ENCODE measurements around the gene CELSR1. TPM values are rescaled to one million over a fixed set of nuclear protein-coding genes. Genes with fewer than 3 reads are reported as not detected.

Gene CELSR1
- total RNA-seq, 2 donors from 2014 or later = 24.4 to 34.1 TPM

- peaks cover 17% of the 10 kb centered on the region for H3K9me3 ChIP-seq (ENCODE audit: control insufficient read depth, low read length)
- no peak overlapping the region for H3K9ac ChIP-seq (ENCODE audit: extremely low read depth, low read length, poor library complexity, severe bottlenecking)
- DNase-seq = no peak
- 75 to 79% methylated on average over 6 to 8 of the region's 8 CpGs for WGBS, 2 experiments (ENCODE audit: insufficient coverage in 1 of 2, insufficient read length in 1 of 2)
- Mint-ChIP-seq H3K9me3 (peaks cover 14% of the 10 kb centered on the region), H3K4me3 (no peak overlapping the region), H3K27ac (no peak overlapping the region), H3K27me3 (ENCODE audit: insufficient read depth) (peaks cover 20% of the 10 kb centered on the region), H3K36me3 (ENCODE audit: low read depth) (no peaks in the 10 kb centered on the region), H3K4me1 (no peaks in the 10 kb centered on the region)
- no peaks in the 10 kb centered on the region for H3K36me3 ChIP-seq (ENCODE audit: control insufficient read depth, insufficient read depth, low read length)
- TF ChIP-seq, protein P1, sequence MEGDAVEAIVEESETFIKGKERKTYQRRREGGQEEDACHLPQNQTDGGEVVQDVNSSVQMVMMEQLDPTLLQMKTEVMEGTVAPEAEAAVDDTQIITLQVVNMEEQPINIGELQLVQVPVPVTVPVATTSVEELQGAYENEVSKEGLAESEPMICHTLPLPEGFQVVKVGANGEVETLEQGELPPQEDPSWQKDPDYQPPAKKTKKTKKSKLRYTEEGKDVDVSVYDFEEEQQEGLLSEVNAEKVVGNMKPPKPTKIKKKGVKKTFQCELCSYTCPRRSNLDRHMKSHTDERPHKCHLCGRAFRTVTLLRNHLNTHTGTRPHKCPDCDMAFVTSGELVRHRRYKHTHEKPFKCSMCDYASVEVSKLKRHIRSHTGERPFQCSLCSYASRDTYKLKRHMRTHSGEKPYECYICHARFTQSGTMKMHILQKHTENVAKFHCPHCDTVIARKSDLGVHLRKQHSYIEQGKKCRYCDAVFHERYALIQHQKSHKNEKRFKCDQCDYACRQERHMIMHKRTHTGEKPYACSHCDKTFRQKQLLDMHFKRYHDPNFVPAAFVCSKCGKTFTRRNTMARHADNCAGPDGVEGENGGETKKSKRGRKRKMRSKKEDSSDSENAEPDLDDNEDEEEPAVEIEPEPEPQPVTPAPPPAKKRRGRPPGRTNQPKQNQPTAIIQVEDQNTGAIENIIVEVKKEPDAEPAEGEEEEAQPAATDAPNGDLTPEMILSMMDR (conservative IDR thresholded peaks at IDR 0.05) = no peak
- H3K27me3 ChIP-seq (ENCODE audit: control insufficient read depth, insufficient read depth, low read length, poor library complexity, severe bottlenecking) = no peaks in the 10 kb centered on the region
- no peak overlapping the region for H3K27ac ChIP-seq (ENCODE audit: low read depth, low read length)
- H3K4me3 ChIP-seq (ENCODE audit: low read length) = no peak overlapping the region
- no peaks in the 10 kb centered on the region for H3K4me1 ChIP-seq (ENCODE audit: control insufficient read depth, insufficient read depth, low read length)
Measured at GRCh38 chr22:46557736-46558480, 20.5 kb upstream of the CELSR1 start.

- Histone ChIP-seq H3K36me3 (ENCODE audit: control insufficient read depth, insufficient read depth, low read length) (no peaks in the 10 kb centered on the region), H3K4me1 (ENCODE audit: control insufficient read depth, insufficient read depth, low read length) (no peaks in the 10 kb centered on the region), H3K27me3 (ENCODE audit: control insufficient read depth, insufficient read depth, low read length, poor library complexity, severe bottlenecking) (no peaks in the 10 kb centered on the region), H3K27ac (ENCODE audit: low read depth, low read length) (no peak overlapping the region), H3K9ac (ENCODE audit: extremely low read depth, low read length, poor library complexity, severe bottlenecking) (no peak overlapping the region), H3K4me3 (ENCODE audit: low read length) (no peak overlapping the region), H3K9me3 (ENCODE audit: control insufficient read depth, low read length) (peaks cover 17% of the 10 kb centered on the region)
- TF ChIP-seq, protein P1 (conservative IDR thresholded peaks at IDR 0.05) = no peak
- H3K27me3 Mint-ChIP-seq (ENCODE audit: insufficient read depth) = peaks cover 20% of the 10 kb centered on the region
- peaks cover 17% of the 10 kb centered on the region for H3K9me3 Mint-ChIP-seq
- no peaks in the 10 kb centered on the region for H3K4me1 Mint-ChIP-seq
- no peaks in the 10 kb centered on the region for H3K36me3 Mint-ChIP-seq (ENCODE audit: low read depth)
- no peak for DNase-seq
- H3K4me3 Mint-ChIP-seq = no peak overlapping the region
- WGBS, 2 experiments (ENCODE audit: insufficient coverage in 1 of 2, insufficient read length in 1 of 2) = 81 to 87% methylated on average over 3 of the region's 3 CpGs
- no peak overlapping the region for H3K27ac Mint-ChIP-seq
Measured at GRCh38 chr22:46556775-46557174, 19.4 kb upstream of the CELSR1 start.

- Histone ChIP-seq H3K9ac (ENCODE audit: extremely low read depth, low read length, poor library complexity, severe bottlenecking) (no peak overlapping the region), H3K9me3 (ENCODE audit: control insufficient read depth, low read length) (peaks cover 17% of the 10 kb centered on the region), H3K27me3 (ENCODE audit: control insufficient read depth, insufficient read depth, low read length, poor library complexity, severe bottlenecking) (no peaks in the 10 kb centered on the region), H3K4me3 (ENCODE audit: low read length) (no peak overlapping the region), H3K36me3 (ENCODE audit: control insufficient read depth, insufficient read depth, low read length) (no peaks in the 10 kb centered on the region), H3K27ac (ENCODE audit: low read depth, low read length) (no peak overlapping the region), H3K4me1 (ENCODE audit: control insufficient read depth, insufficient read depth, low read length) (no peaks in the 10 kb centered on the region)
- WGBS, 2 experiments (ENCODE audit: insufficient coverage in 1 of 2, insufficient read length in 1 of 2) = 92 to 93% methylated on average over 3 to 4 of the region's 4 CpGs
- no peaks in the 10 kb centered on the region for H3K4me1 Mint-ChIP-seq
- peaks cover 17% of the 10 kb centered on the region for H3K9me3 Mint-ChIP-seq
- no peak overlapping the region for H3K4me3 Mint-ChIP-seq
- no peak for DNase-seq
- H3K27me3 Mint-ChIP-seq (ENCODE audit: insufficient read depth) = peaks cover 8% of the 10 kb centered on the region
- no peaks in the 10 kb centered on the region for H3K36me3 Mint-ChIP-seq (ENCODE audit: low read depth)
- no peak overlapping the region for H3K27ac Mint-ChIP-seq
- TF ChIP-seq, protein P1 (conservative IDR thresholded peaks at IDR 0.05) = no peak
Measured at GRCh38 chr22:46553189-46553588, 15.8 kb upstream of the CELSR1 start.
